Measurements from ENCODE around the gene TNK2.
"Not testable (repeated sequence)": the region's sequence is repeated elsewhere in the genome, so short reads cannot be mapped to it uniquely, and the experiment has no call there.

TNK2 gene

DNA sequence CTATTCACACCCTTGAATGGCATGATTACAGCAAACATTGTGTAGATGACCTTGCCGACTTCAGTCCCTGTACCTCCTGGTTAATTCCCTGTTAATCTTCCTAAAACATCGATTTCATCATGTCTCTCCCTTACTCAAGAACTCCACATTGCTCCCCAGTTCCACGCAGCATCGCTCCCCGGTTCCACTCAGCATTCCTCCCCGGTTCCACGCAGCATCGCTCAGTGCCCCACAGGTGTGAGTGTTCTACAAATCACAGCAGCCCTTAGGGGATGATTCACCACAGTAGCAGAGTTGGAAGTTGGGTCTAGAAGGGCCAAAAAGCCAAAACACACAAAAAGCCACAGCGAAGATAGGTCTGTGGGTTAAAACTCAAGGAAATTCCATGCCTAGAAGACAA, 8.6 kb upstream of the TNK2 start:
- DNase-seq (ENCODE audit: low read depth) = no peak

DNA sequence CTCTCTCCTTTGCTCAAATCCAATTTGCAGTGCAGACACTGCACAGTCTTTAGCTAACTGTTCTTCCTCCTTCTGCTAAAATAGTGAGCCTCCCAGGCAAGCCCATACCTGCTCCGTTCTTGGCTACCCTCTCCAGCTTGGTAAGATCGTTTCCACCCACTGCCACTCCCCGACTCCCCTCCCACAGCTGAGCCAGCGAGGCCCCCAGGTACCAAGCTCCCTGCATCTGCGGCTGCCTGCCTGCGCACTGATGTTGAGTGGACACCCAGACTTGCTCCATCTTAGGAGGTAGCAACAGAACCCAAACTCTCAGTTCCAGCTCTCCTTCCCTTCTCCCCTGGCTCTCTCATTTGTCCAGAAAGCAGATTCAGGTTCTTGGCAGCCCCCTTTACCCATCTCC, 7.9 kb upstream of the TNK2 start:
- no peak for DNase-seq (ENCODE audit: low read depth)

DNA sequence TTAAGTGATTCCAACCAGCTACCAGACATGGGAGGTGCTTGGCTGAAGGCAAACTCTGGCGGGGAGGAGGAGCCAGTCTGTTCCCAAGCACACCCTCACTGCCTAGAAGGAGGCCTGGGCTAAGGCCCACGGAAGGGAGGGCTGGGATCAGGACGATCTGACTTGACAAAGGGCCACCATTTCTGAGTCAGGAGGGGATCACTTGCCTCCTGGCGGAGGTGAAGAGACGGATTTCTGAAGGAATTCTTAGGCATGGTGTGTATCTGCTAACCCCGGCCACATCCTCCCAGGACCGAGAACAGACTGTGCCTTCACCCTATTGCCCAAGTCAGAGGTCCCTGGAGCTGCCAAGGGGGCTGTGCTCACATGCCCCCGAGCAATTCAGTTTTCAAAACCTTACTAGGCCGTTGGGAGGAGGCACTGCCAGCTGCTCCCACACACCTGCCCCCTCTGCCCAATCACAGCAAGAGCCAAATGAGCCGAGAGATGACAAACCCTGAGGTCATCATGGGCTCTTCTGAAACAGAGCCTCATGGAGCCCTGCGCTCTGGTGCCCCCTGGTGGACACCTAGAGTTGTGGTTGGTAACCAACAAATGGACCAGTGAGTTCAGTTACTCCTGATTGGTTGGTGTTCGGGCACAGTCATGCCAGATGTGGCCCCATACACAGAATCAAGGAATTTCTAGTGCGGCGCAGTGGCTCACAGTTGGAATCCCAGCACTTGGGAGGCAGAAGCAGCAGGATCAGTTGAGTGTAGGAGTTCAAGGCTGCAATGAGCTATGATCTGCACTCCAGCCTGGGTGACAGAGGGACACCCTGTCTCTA, 6.5 kb upstream of the TNK2 start:
- peak; percentile 92 for DNase-seq (ENCODE audit: low read depth)

DNA sequence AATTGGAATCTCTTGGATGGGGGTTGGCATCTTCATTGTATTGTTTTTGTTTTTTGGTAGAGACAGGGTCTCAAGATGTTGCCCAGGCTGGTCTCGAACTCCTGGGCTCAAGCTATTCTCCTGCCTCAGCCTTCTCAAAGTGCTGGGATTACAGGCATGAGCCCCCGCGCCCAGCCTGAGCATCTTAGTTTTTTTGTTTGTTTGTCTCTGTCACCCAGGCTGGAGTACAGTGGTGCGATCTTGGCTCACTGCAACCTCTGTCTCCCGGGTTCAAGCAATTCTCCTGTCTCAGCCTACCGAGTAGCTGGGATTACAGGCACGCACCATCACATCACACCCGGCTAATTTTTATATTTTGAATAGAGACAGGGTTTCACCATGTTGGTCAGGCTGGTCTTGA, 5.8 kb upstream of the TNK2 start:
- not testable (repeated sequence) for DNase-seq (ENCODE audit: low read depth)

- no peak for DNase-seq (ENCODE audit: low read depth)
These were observed 5.0 kb upstream of the TNK2 start for GRCh38 chr3:195913382-195913781.

GRCh38 chr3:195911946-195912270, 3.6 kb upstream of the TNK2 start:
- DNase-seq (ENCODE audit: low read depth) = no peak

GRCh38 chr3:195911041-195911945, 2.9 kb upstream of the TNK2 start:
- DNase-seq (ENCODE audit: low read depth) = no peak

DNA sequence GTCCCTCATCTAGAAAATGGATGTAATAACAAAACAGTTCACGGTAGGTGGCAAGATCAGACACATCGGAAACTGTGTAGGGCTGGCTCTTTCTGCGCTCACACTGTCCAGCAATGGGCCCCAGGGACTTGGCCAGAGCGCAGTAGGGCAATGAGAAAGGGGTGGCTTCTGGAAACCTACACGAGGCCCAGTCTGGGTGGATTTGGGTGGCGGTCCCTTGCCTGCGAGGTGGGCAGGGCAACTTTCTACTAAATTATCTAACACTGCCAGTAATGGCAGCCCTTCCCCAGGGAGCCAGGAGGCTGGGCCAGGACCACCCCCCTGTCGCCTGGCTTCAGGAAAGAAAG, 2.1 kb upstream of the TNK2 start:
- no peak for DNase-seq (ENCODE audit: low read depth)

DNA sequence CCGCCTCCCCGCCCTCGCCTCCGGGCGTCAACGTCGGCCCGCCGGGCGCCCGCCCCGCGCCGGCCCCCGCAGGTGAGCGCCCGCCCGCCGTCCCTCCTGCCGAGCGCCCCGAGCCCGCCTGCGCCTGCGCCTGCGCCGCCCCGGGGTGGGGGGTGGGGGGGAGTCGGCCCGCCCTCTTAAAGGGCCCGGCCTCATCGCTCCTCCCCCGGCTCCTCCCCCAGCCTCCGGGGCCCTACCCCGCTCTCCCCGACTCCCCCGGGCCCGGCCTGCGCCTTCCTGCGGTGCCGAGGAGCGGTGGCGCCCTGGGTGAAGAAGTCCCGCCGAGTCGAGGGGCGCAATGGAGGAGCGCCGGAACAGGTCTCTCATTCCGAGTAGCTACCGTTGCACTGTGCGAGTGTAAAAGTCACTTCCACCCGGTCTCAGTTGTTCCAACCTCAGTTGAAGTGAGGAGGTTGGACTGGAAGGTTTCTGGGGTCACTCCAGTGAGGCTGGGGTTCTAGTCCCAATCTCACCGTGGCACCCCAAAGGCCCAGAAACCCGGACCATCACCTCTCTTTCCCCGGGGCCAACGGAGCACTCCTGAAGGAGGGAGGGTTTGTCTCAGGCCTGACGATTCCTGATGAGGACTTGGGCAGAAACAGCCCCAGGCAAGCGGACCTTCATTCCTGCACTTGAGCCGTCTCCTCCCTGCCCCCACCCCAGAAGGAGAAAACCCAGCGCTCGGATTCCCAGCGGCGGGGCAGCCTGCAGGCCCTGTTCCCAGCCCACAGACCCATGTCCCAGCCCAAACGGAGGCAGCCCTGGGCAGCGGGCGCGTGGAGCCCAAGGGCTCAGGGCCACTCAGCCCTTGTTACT, 1.5 kb upstream of the TNK2 start:
- DNase-seq (ENCODE audit: low read depth) = peak; percentile 86

DNA sequence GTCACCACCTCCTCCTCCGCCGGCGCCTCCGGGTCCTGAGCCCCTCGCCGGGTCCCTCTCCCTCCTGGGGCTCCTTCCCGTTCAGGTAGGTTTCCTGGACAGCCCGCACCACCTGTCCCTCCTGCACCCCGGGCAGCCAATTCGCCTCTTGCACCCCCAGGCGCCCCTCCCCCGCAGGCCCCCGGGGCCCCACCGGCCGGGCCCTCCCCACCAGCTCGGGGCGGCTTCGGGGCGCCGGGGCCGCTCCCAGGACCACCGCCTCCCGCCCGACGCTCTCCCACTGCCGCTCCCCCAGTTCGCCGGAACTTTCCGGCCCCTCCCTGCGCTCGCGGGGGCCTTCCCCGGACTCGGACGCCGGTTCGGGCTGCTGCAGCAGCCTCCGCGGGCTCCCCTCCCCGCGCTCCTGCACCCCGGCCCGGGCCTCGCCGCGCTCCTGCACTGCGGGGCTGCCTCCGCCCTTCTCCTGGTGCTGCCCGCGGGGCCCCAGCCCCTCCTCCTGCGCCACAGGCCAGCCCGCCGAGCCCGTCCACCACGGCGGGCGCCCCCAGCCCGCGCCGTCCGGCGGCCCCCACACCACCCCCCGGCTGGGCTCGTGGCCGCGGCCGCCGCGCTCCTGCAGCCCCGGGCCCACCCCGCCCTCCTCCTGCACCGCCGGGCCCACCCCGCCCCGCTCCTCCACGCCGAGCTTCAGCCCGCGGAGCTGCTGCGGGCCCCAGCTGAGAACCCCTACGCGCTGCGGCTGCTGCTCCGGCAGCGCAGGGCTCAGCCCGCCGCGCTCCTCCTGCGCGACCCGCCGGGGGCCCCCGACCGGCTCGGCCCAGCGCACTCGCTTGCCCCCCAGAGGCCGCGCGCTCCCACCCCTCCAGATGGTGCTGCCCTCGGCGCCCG, 587 bp upstream of the TNK2 start:
- DNase-seq (ENCODE audit: low read depth) = peak; percentile 25

DNA sequence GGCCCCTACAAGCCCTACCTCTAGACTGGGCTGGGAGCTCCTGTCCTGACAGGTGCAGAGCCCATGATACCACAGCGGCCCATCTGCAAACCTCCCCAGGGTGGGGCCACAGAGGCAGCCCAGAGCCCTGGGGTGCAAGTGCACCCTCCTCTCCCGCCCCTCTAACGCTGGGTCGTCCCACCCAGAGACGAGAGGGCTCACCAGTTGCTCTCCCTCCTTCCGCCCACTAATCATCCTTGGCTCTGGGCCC, 742 bp downstream of the TNK2 start:
- DNase-seq (ENCODE audit: low read depth) = no peak

- DNase-seq (ENCODE audit: low read depth) = peak; percentile 60
These were observed 1.3 kb downstream of the TNK2 start for GRCh38 chr3:195906865-195907683.

DNA sequence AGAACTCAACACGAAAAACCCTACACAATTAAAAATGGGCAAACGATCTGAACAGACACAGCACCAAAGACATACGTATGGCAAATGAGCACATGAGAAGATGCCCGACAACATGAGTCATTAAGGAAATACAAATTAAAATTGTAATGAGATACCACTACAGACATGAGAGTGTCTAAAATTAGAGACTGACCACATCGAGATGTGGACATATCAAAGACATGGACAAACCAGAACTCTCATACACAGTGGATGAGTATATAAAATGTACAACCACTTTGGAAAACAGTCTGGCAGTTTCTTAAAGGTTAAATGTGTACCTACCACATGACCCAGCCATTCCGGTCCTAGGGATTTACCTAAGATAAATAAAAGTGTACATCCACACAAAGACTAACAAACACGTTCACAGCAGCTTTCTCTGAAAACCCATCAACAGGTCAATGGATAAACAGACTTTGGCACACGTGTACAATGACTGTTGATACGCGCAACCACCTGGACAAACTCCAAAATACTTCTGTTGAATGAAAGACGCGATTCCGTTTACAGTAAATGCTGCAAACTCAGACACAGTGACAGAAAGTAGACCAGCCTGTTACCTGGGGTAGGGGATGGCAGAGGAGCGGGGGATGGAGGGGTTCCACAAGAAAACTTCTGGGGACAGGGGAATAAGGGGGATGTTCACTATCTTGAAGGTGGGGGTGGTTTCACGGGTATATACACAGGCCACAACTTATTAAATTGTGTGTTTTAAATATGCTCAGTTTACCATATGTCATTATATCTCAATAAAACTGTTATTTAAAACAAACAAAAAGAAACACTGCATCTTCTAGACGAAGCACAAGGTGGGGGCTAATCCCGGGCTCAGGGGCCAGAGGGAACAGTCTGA, 2.1 kb downstream of the TNK2 start:
- no peak for DNase-seq (ENCODE audit: low read depth)

GRCh38 chr3:195904368-195904767, 4.0 kb downstream of the TNK2 start:
- no peak for DNase-seq (ENCODE audit: low read depth)

- DNase-seq (ENCODE audit: low read depth) = no peak
These were observed 4.4 kb downstream of the TNK2 start for GRCh38 chr3:195903950-195904290.

GRCh38 chr3:195902634-195903033, 5.7 kb downstream of the TNK2 start:
- DNase-seq (ENCODE audit: low read depth) = not testable (repeated sequence)

DNA sequence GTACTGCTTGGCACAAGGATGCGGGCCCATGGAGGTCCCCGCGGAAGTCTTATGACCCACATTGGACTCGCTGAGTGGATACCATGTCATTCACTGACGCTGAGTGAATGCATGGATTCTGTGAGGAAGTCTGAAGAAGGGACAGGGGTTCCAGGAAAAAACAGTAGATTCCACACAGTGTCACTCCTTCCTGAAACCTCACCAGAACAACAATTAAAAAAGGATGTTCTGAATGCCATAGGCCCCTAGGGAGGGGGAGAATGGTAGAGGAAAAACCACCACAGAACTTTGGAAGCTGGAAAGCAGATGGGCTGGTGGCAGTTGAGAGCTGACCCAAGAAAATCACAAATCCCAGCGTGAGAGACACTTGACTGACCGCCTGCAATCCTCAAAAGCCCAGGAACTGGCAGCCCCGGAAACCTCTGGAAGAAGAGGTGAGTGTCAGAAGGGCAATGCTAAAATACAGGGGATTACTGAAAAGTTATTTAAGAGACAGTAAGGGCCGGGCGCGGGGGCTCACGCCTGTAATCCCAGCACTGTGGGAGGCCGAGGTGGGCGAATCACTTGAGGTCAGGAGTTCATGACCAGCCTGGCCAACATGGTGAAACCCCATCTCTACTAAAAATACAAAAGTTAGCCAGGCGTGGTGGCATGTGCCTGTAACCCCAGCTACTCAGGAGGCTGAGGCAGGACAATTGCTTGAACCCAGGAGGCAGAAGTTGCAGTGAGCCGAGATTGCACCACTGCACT, 6.3 kb downstream of the TNK2 start:
- DNase-seq (ENCODE audit: low read depth) = not testable (repeated sequence)

GRCh38 chr3:195900436-195901355, 7.7 kb downstream of the TNK2 start:
- DNase-seq (ENCODE audit: low read depth) = peak; percentile 43

All from activated T-cell treated with anti-CD3 and anti-CD28 coated beads for 48 hours (primary cell).